DND-41 (cell line): ENCODE measurements around the gene ZNF561.

ENCODE experiments used
- ATAC-seq: fragments of 200-7000 bp; cut with Tn5 transposase; 3 replicates; pipeline ENCODE4 v1.9.1; 2021; ENCODE audit warnings: low read depth; ENCODE audit not compliant: insufficient read depth
- DNase-seq: peaks from one replicate; pipeline ENCODE4 v3.0.0-alpha.2; 2020
- H2AFZ ChIP-seq: 2 replicates; pipeline ENCODE4 v1.6.0; 2012; ENCODE audit warnings: low read depth, low read length
- H3K27ac ChIP-seq: 2 replicates; pipeline ENCODE4 v1.5.1; 2012; ENCODE audit warnings: low read length, inconsistent platforms
- H3K27me3 ChIP-seq: fragments of 200-600 bp; sonication (generic); 2 replicates; pipeline ENCODE4 v1.6.0; 2012; ENCODE audit warnings: low read length, mild to moderate bottlenecking, inconsistent platforms; ENCODE audit not compliant: insufficient read depth, poor library complexity
- H3K36me3 ChIP-seq: 2 replicates; pipeline ENCODE4 v1.5.1; 2012; ENCODE audit warnings: low read length, inconsistent platforms; ENCODE audit not compliant: insufficient read depth
- H3K4me1 ChIP-seq: 2 replicates; pipeline ENCODE4 v1.5.1; 2012; ENCODE audit warnings: mild to moderate bottlenecking, low read length; ENCODE audit not compliant: insufficient read depth
- H3K4me2 ChIP-seq: 2 replicates; pipeline ENCODE4 v1.6.0; 2012; ENCODE audit warnings: mild to moderate bottlenecking, moderate library complexity, low read length, inconsistent platforms; ENCODE audit not compliant: insufficient read depth
- H3K4me3 ChIP-seq, 2 experiments: fragments of 200-600 bp in 1 of 2; shearing (Covaris generic) in 1 of 2; 2 replicates each; pipeline ENCODE4 v1.5.1; 2012 to 2016; ENCODE audit warnings: inconsistent platforms in 2 of 2, low read length in 2 of 2, mild to moderate bottlenecking in 2 of 2, low read depth in 1 of 2, moderate library complexity in 1 of 2
- H3K79me2 ChIP-seq: 2 replicates; pipeline ENCODE4 v1.6.0; 2012; ENCODE audit warnings: low read length, inconsistent platforms; ENCODE audit not compliant: insufficient read depth
- H3K9ac ChIP-seq: 2 replicates; pipeline ENCODE4 v1.6.0; 2012; ENCODE audit warnings: low read depth, mild to moderate bottlenecking, inconsistent platforms, low read length, moderate library complexity
- H3K9me3 ChIP-seq: 2 replicates; pipeline ENCODE4 v1.5.1; 2012; ENCODE audit warnings: low read length, moderate library complexity, mild to moderate bottlenecking, inconsistent platforms; ENCODE audit not compliant: insufficient read depth, severe bottlenecking
- H4K20me1 ChIP-seq: 2 replicates; pipeline ENCODE4 v1.6.0; 2012; ENCODE audit warnings: low read length; ENCODE audit not compliant: insufficient read depth
- EZH2 ChIP-seq: IDR thresholded peaks from 3 replicates; pipeline ENCODE4 v1.6.1; 2012; ENCODE audit warnings: borderline replicate concordance, low read depth, mild to moderate bottlenecking, moderate library complexity, low read length, inconsistent platforms; ENCODE audit not compliant: severe bottlenecking
- TF ChIP-seq, protein P1 (sequence below): IDR thresholded peaks from 2 replicates; pipeline ENCODE4 v1.5.1; 2012; ENCODE audit warnings: borderline replicate concordance, low read length, moderate library complexity, mild to moderate bottlenecking; ENCODE audit not compliant: poor library complexity, severe bottlenecking; ENCODE audit errors: extremely low read depth

Gene ZNF561

DNA sequence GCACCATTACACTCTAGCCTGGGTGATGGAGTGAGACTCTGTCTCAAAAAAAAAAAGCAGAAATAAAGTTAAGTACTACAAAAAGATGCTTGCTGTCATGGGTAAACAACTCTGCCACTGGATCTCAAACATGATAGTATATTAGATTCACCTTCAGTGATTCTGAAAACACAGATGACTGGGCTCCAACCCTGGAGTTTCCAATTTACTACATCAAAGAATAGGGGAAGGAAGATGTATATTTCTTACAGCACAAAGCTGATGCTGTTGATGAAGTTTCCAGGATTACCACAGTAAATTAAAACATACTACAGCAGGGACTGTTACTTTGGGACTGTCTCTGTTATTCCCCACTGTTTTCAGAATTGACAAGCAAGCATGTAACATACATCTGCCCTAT is 5.2 kb downstream of the ZNF561 start:
- no peak overlapping the region for H3K4me2 ChIP-seq
- H3K9ac ChIP-seq, result no peak overlapping the region
- peaks cover 16% of the 10 kb centered on the region for H3K79me2 ChIP-seq
- TF ChIP-seq EZH2, result no peak
- TF ChIP-seq, protein P1, sequence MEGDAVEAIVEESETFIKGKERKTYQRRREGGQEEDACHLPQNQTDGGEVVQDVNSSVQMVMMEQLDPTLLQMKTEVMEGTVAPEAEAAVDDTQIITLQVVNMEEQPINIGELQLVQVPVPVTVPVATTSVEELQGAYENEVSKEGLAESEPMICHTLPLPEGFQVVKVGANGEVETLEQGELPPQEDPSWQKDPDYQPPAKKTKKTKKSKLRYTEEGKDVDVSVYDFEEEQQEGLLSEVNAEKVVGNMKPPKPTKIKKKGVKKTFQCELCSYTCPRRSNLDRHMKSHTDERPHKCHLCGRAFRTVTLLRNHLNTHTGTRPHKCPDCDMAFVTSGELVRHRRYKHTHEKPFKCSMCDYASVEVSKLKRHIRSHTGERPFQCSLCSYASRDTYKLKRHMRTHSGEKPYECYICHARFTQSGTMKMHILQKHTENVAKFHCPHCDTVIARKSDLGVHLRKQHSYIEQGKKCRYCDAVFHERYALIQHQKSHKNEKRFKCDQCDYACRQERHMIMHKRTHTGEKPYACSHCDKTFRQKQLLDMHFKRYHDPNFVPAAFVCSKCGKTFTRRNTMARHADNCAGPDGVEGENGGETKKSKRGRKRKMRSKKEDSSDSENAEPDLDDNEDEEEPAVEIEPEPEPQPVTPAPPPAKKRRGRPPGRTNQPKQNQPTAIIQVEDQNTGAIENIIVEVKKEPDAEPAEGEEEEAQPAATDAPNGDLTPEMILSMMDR, result no peak
- H3K36me3 ChIP-seq, result peaks cover 84% of the 10 kb centered on the region
- H2AFZ ChIP-seq, result no peak overlapping the region
- no peaks in the 10 kb centered on the region for H4K20me1 ChIP-seq
- no peak overlapping the region for H3K27ac ChIP-seq
- no peaks in the 10 kb centered on the region for H3K27me3 ChIP-seq
- H3K9me3 ChIP-seq, result no peaks in the 10 kb centered on the region
- H3K4me1 ChIP-seq, result peaks cover 14% of the 10 kb centered on the region
- ATAC-seq (no peak), DNase-seq (no peak)
- no peak overlapping the region for H3K4me3 ChIP-seq

DNA sequence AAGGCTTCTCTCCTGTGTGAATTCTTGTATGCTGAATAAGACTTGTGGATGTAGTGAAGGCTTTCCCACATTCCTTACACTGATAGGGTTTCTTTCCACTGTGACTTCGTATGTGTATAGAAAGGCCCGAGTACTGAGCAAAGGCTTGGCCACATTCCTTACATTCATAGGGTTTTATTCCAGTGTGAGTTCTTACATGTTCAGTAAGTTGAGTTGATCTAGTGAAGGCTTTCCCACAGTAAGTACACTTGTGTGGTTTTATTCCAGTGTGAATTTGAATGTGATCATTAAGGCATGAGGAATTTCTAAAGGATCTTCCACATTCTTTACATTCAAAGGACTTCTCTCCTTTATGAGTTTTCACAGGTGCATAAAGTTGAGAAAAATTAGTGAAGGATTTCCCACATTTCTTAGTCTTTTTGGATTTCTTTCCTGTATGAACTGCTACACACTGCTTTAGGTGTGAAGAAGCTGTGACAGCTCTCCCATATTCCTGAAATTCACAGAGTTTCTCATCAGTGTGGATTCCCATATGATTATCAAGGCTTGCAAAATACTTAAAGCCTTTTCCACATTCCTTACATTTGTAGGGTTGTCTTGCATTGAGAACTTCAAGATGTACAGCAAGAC is 10.4 kb downstream of the ZNF561 start:
- no peaks in the 10 kb centered on the region for H3K27me3 ChIP-seq
- H3K4me2 ChIP-seq, result no peak overlapping the region
- DNase-seq (no peak), ATAC-seq (no peak)
- no peaks in the 10 kb centered on the region for H3K79me2 ChIP-seq
- no peak overlapping the region for H3K27ac ChIP-seq
- H4K20me1 ChIP-seq, result no peaks in the 10 kb centered on the region
- H3K4me3 ChIP-seq, result no peak overlapping the region
- peaks cover 61% of the 10 kb centered on the region for H3K36me3 ChIP-seq
- TF ChIP-seq EZH2, result no peak
- TF ChIP-seq, protein P1, result no peak
- H3K9me3 ChIP-seq, result no peaks in the 10 kb centered on the region
- no peak overlapping the region for H2AFZ ChIP-seq
- H3K4me1 ChIP-seq, result no peaks in the 10 kb centered on the region
- H3K9ac ChIP-seq, result no peak overlapping the region

DNA sequence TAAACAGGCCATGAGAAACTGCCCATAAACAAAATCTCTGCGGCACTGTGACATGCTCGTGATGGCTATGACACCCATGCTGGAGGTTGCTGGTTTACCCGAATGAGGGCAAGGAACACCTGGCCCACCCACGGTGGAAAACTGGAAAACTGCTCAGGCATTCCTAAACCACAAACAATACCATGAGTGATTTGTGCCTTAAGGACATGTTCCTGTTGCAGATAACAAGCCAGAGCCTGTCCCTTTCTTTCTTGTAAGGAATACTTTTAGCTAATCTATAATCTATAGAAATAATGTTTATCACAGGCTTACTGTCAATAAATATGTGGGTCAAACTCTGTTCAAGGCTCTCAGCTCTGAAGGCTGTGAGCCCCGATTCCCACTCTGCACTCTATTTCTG is 12.1 kb downstream of the ZNF561 start:
- Histone ChIP-seq H3K79me2 (no peaks in the 10 kb centered on the region), H3K27me3 (no peaks in the 10 kb centered on the region), H3K27ac (no peak overlapping the region), H3K36me3 (peaks cover 45% of the 10 kb centered on the region), H3K9ac (no peak overlapping the region), H3K4me3 (no peak overlapping the region), H3K9me3 (no peaks in the 10 kb centered on the region), H3K4me1 (no peaks in the 10 kb centered on the region), H4K20me1 (no peaks in the 10 kb centered on the region), H2AFZ (no peak overlapping the region), H3K4me2 (no peak overlapping the region)
- no peak for TF ChIP-seq EZH2
- TF ChIP-seq, protein P1, result no peak
- DNase-seq (no peak), ATAC-seq (no peak)
